IgD-negative memory B cell (primary cell): Measurements from ENCODE around the gene TNRC6A. TPM values are rescaled to one million over a fixed set of nuclear protein-coding genes. Genes with fewer than 3 reads are reported as not detected.
"Not testable (repeated sequence)": the region's sequence is repeated elsewhere in the genome, so short reads cannot be mapped to it uniquely, and the experiment has no call there.

Experiments used
- H3K27ac Mint-ChIP-seq, 3 donors: one replicate each; pipeline ENCODE4 v1.8.0; 2020 to 2022; ENCODE audit warnings: mild to moderate bottlenecking in 3 of 3, mixed read lengths in 3 of 3, moderate library complexity in 1 of 3
- H3K27me3 Mint-ChIP-seq: one replicate; pipeline ENCODE4 v1.8.0; 2021; ENCODE audit warnings: mixed read lengths
- H3K36me3 Mint-ChIP-seq: one replicate; pipeline ENCODE4 v1.8.0; 2020; ENCODE audit warnings: mild to moderate bottlenecking, mixed read lengths
- H3K4me1 Mint-ChIP-seq, 3 donors: one replicate each; pipeline ENCODE4 v1.8.0; 2020 to 2022; ENCODE audit warnings: mixed read lengths in 3 of 3, mild to moderate bottlenecking in 1 of 3
- H3K4me3 Mint-ChIP-seq, 4 donors: one replicate each; pipeline ENCODE4 v1.8.0; 2020 to 2022; ENCODE audit warnings: mild to moderate bottlenecking in 4 of 4, mixed read lengths in 4 of 4, moderate library complexity in 3 of 4
- H3K9me3 Mint-ChIP-seq, 3 donors: one replicate each; pipeline ENCODE4 v1.8.0; 2020 to 2021; ENCODE audit warnings: mixed read lengths in 3 of 3, mild to moderate bottlenecking in 1 of 3
- polyA plus RNA-seq: library from polyadenylated mRNA; unstranded; fragments of 300-500 nt; fragmentation: Illumina TruSeq; gene quantifications from one replicate; pipeline ENCODE4 v1.2.3, GENCODE V29; 2021

The TNRC6A gene
- polyA plus RNA-seq, 1 donor from 2014 or later = 26.3 TPM

GRCh38 chr16:24826817-24827566 lies 97.5 kb downstream of the TNRC6A start:
- H3K27ac Mint-ChIP-seq = no peak overlapping the region
- H3K4me3 Mint-ChIP-seq = no peak overlapping the region
- no peaks in the 10 kb centered on the region for H3K27me3 Mint-ChIP-seq
- H3K9me3 Mint-ChIP-seq = peaks cover 0 to 2% (median 0%) of the 10 kb centered on the region in 3 donors
- peaks cover 18% of the 10 kb centered on the region for H3K36me3 Mint-ChIP-seq
- no peaks in the 10 kb centered on the region for H3K4me1 Mint-ChIP-seq

- no peaks in the 10 kb centered on the region for H3K4me1 Mint-ChIP-seq
- peaks cover 14% of the 10 kb centered on the region for H3K36me3 Mint-ChIP-seq
- peaks cover 0 to 2% (median 0%) of the 10 kb centered on the region in 3 donors for H3K9me3 Mint-ChIP-seq
- no peak overlapping the region for H3K4me3 Mint-ChIP-seq
- H3K27me3 Mint-ChIP-seq = no peaks in the 10 kb centered on the region
- H3K27ac Mint-ChIP-seq = no peak overlapping the region
These were observed 99.7 kb downstream of the TNRC6A start for GRCh38 chr16:24829153-24829552.

- Mint-ChIP-seq H3K36me3 (peaks cover 1% of the 10 kb centered on the region), H3K4me1 (no peaks in the 10 kb centered on the region), H3K27me3 (no peaks in the 10 kb centered on the region), H3K4me3 (no peak overlapping the region), H3K9me3 (no peaks in the 10 kb centered on the region), H3K27ac (no peak overlapping the region)
These were observed 103.9 kb downstream of the TNRC6A start for GRCh38 chr16:24833352-24833751.

- Mint-ChIP-seq H3K27me3 (no peaks in the 10 kb centered on the region), H3K36me3 (peaks cover 1% of the 10 kb centered on the region), H3K27ac (no peak overlapping the region), H3K4me3 (no peak overlapping the region), H3K4me1 (peaks cover 0 to 2% (median 0%) of the 10 kb centered on the region in 3 donors), H3K9me3 (no peaks in the 10 kb centered on the region)
These were observed 105.2 kb downstream of the TNRC6A start for GRCh38 chr16:24834459-24835335.

- no peaks in the 10 kb centered on the region for H3K9me3 Mint-ChIP-seq
- no peak overlapping the region for H3K4me3 Mint-ChIP-seq
- no peaks in the 10 kb centered on the region for H3K27me3 Mint-ChIP-seq
- no peak overlapping the region for H3K27ac Mint-ChIP-seq
- peaks cover 1% of the 10 kb centered on the region for H3K36me3 Mint-ChIP-seq
- H3K4me1 Mint-ChIP-seq = peaks cover 0 to 2% (median 0%) of the 10 kb centered on the region in 3 donors
These were observed 107.4 kb downstream of the TNRC6A start for GRCh38 chr16:24836836-24837235.

GRCh38 chr16:24837969-24838368 lies 108.5 kb downstream of the TNRC6A start:
- Mint-ChIP-seq H3K27ac (no peak overlapping the region), H3K27me3 (no peaks in the 10 kb centered on the region), H3K36me3 (peaks cover 4% of the 10 kb centered on the region), H3K4me1 (peaks cover 0 to 2% (median 0%) of the 10 kb centered on the region in 3 donors), H3K4me3 (no peak overlapping the region), H3K9me3 (no peaks in the 10 kb centered on the region)

GRCh38 chr16:24838554-24839266 lies 109.3 kb downstream of the TNRC6A start:
- Mint-ChIP-seq H3K4me1 (peaks cover 0 to 2% (median 0%) of the 10 kb centered on the region in 3 donors), H3K27me3 (no peaks in the 10 kb centered on the region), H3K9me3 (no peaks in the 10 kb centered on the region), H3K4me3 (no peak overlapping the region), H3K36me3 (peaks cover 4% of the 10 kb centered on the region), H3K27ac (no peak overlapping the region)

- Mint-ChIP-seq H3K9me3 (no peaks in the 10 kb centered on the region), H3K27me3 (no peaks in the 10 kb centered on the region), H3K27ac (no peak overlapping the region), H3K4me1 (peaks cover 0 to 2% (median 0%) of the 10 kb centered on the region in 3 donors), H3K36me3 (peaks cover 5% of the 10 kb centered on the region), H3K4me3 (no peak overlapping the region)
These were observed 110.0 kb downstream of the TNRC6A start for GRCh38 chr16:24839347-24839972.

GRCh38 chr16:24841291-24841690 lies 111.8 kb downstream of the TNRC6A start:
- Mint-ChIP-seq H3K4me1 (peaks cover 0 to 2% (median 0%) of the 10 kb centered on the region in 3 donors), H3K27ac (no peak overlapping the region), H3K9me3 (no peaks in the 10 kb centered on the region), H3K4me3 (no peak overlapping the region), H3K36me3 (peaks cover 5% of the 10 kb centered on the region), H3K27me3 (no peaks in the 10 kb centered on the region)

- no peaks in the 10 kb centered on the region for H3K9me3 Mint-ChIP-seq
- H3K36me3 Mint-ChIP-seq = peaks cover 5% of the 10 kb centered on the region
- no peak overlapping the region for H3K4me3 Mint-ChIP-seq
- H3K4me1 Mint-ChIP-seq = no peaks in the 10 kb centered on the region
- H3K27ac Mint-ChIP-seq = no peak overlapping the region
- H3K27me3 Mint-ChIP-seq = no peaks in the 10 kb centered on the region
These were observed 114.9 kb downstream of the TNRC6A start for GRCh38 chr16:24844101-24845030.

GRCh38 chr16:24845031-24845365 lies 115.5 kb downstream of the TNRC6A start:
- not testable (repeated sequence) for H3K4me1 Mint-ChIP-seq, H3K27ac Mint-ChIP-seq, H3K4me3 Mint-ChIP-seq, H3K36me3 Mint-ChIP-seq, H3K9me3 Mint-ChIP-seq, H3K27me3 Mint-ChIP-seq

GRCh38 chr16:24845726-24846547 lies 116.5 kb downstream of the TNRC6A start, which contains the start of gene SLC5A11:
Gene SLC5A11, plus strand, starts transcription at chr16:24845963. Its CDS starts 12,681 bp downstream, at chr16:24858644.
- peaks cover 5% of the 10 kb centered on the region for H3K36me3 Mint-ChIP-seq
- H3K9me3 Mint-ChIP-seq = no peaks in the 10 kb centered on the region
- no peak within 1 kb of the TSS for H3K4me3 Mint-ChIP-seq
- H3K4me1 Mint-ChIP-seq = no peaks in the 10 kb centered on the region
- H3K27me3 Mint-ChIP-seq = no peaks in the 10 kb centered on the region
- H3K27ac Mint-ChIP-seq = no peak within 1 kb of the TSS
